Smooth muscle cell (in vitro differentiated cells): Measurements from ENCODE around the gene GRB10. TPM values are rescaled to one million over a fixed set of nuclear protein-coding genes. Genes with fewer than 3 reads are reported as not detected.
A peak's percentile ranks its signal among the peaks of the same experiment; 100 is the strongest.

ENCODE experiments used
- DNase-seq: peaks from one replicate; lab custom pipeline; 2025; ENCODE audit not compliant: unreplicated experiment; lab: John Stamatoyannopoulos, UW
- H2AFZ ChIP-seq: fragments of 200-600 bp; sonication (generic); 2 replicates; pipeline ENCODE4 v1.6.0; 2016; ENCODE audit warnings: antibody characterized with exemption, low read depth, mild to moderate bottlenecking
- H3F3A ChIP-seq: fragments of 200-600 bp; sonication (generic); 2 replicates; pipeline ENCODE4 v1.6.0; 2017; ENCODE audit warnings: antibody characterized with exemption, low read depth
- H3K27ac ChIP-seq: fragments of 200-600 bp; sonication (generic); 2 replicates; pipeline ENCODE4 v1.5.1; 2016; ENCODE audit warnings: low read depth, mild to moderate bottlenecking
- H3K27me3 ChIP-seq: fragments of 200-600 bp; sonication (generic); 2 replicates; pipeline ENCODE4 v1.6.1; 2016; ENCODE audit warnings: low read depth, mild to moderate bottlenecking
- H3K36me3 ChIP-seq: fragments of 200-600 bp; sonication (generic); 2 replicates; pipeline ENCODE4 v1.5.1; 2016; ENCODE audit warnings: low read depth
- H3K4me1 ChIP-seq: fragments of 200-600 bp; sonication (generic); 2 replicates; pipeline ENCODE4 v1.5.1; 2016; ENCODE audit warnings: low read depth
- H3K4me2 ChIP-seq: fragments of 200-600 bp; sonication (generic); 2 replicates; pipeline ENCODE4 v1.6.0; 2016; ENCODE audit warnings: mild to moderate bottlenecking
- H3K4me3 ChIP-seq: fragments of 200-600 bp; sonication (generic); 2 replicates; pipeline ENCODE4 v1.5.1; 2016; ENCODE audit warnings: mild to moderate bottlenecking
- H3K79me2 ChIP-seq: fragments of 200-600 bp; sonication (generic); 2 replicates; pipeline ENCODE4 v1.6.0; 2016; ENCODE audit warnings: low read depth, mild to moderate bottlenecking
- H3K9ac ChIP-seq: fragments of 200-600 bp; sonication (generic); 2 replicates; pipeline ENCODE4 v1.6.0; 2016; ENCODE audit warnings: low read depth
- H3K9me3 ChIP-seq: fragments of 200-600 bp; sonication (generic); replicated peaks from 2 replicates; pipeline ENCODE4 v1.5.1; 2016; ENCODE audit warnings: low read depth
- H4K20me1 ChIP-seq: fragments of 200-600 bp; sonication (generic); 2 replicates; pipeline ENCODE4 v1.6.0; 2016; ENCODE audit warnings: low read depth
- CTCF ChIP-seq: fragments of 200-600 bp; sonication (generic); IDR thresholded peaks from 2 replicates; pipeline ENCODE4 v1.5.1; 2017; ENCODE audit warnings: borderline replicate concordance, mild to moderate bottlenecking, antibody characterized with exemption; ENCODE audit not compliant: insufficient read depth, poor library complexity, severe bottlenecking
- WGBS: methylation state at CpG from one replicate; pipeline ENCODE4 v1.1.7; 2016; ENCODE audit warnings: low lambda C conversion rate; 5-methylcytosine and 5-hydroxymethylcytosine counted together
- polyA plus RNA-seq: library from polyadenylated mRNA; unstranded; fragments of >200 nt; fragmentation: Nextera tagmentation; extraction: Ambion mirVana; gene quantifications from 2 replicates; pipeline ENCODE4 v1.2.1, GENCODE V29; 2016
- total RNA-seq: library from RNA; depleted of rRNA; stranded (reverse); fragments of >200 nt; gene quantifications from 2 replicates; pipeline ENCODE4 v1.2.3, GENCODE V29; 2014

The GRB10 gene
- total and polyA plus RNA-seq, 2 experiments from 2014 or later, result 18.0 to 20.1 TPM

- Histone ChIP-seq H3K9ac (no peak overlapping the region), H3F3A (peaks cover 4% of the 10 kb centered on the region), H3K79me2 (no peaks in the 10 kb centered on the region), H3K4me3 (no peak overlapping the region), H3K4me2 (no peak overlapping the region), H3K9me3 (no peaks in the 10 kb centered on the region), H2AFZ (no peak overlapping the region), H3K4me1 (no peaks in the 10 kb centered on the region), H4K20me1 (peaks cover 32% of the 10 kb centered on the region), H3K36me3 (no peaks in the 10 kb centered on the region), H3K27me3 (no peaks in the 10 kb centered on the region), H3K27ac (no peak overlapping the region)
- WGBS, result 94% methylated on average over 16 of the region's 16 CpGs
- no peak for DNase-seq
- TF ChIP-seq CTCF, result no peak
Measured at GRCh38 chr7:50656141-50656895, 126.4 kb downstream of the GRB10 start.

GRCh38 chr7:50655490-50655889, 127.2 kb downstream of the GRB10 start:
- H3F3A ChIP-seq, result peaks cover 4% of the 10 kb centered on the region
- peaks cover 32% of the 10 kb centered on the region for H4K20me1 ChIP-seq
- H3K27ac ChIP-seq, result no peak overlapping the region
- 96% methylated on average over 3 of the region's 3 CpGs for WGBS
- no peak overlapping the region for H3K4me3 ChIP-seq
- H3K27me3 ChIP-seq, result no peaks in the 10 kb centered on the region
- no peaks in the 10 kb centered on the region for H3K36me3 ChIP-seq
- TF ChIP-seq CTCF, result no peak
- no peaks in the 10 kb centered on the region for H3K9me3 ChIP-seq
- no peak for DNase-seq
- no peak overlapping the region for H3K4me2 ChIP-seq
- no peak overlapping the region for H3K9ac ChIP-seq
- no peaks in the 10 kb centered on the region for H3K79me2 ChIP-seq
- no peaks in the 10 kb centered on the region for H3K4me1 ChIP-seq
- H2AFZ ChIP-seq, result no peak overlapping the region

GRCh38 chr7:50655020-50655419, 127.7 kb downstream of the GRB10 start:
- no peak overlapping the region for H3K4me2 ChIP-seq
- DNase-seq, result no peak
- peaks cover 32% of the 10 kb centered on the region for H4K20me1 ChIP-seq
- H3K9ac ChIP-seq, result no peak overlapping the region
- no peaks in the 10 kb centered on the region for H3K9me3 ChIP-seq
- no peaks in the 10 kb centered on the region for H3K4me1 ChIP-seq
- no peak overlapping the region for H3K4me3 ChIP-seq
- no peak overlapping the region for H3K27ac ChIP-seq
- no peak for TF ChIP-seq CTCF
- 91% methylated on average over 4 of the region's 4 CpGs for WGBS
- H2AFZ ChIP-seq, result no peak overlapping the region
- H3F3A ChIP-seq, result peaks cover 4% of the 10 kb centered on the region
- no peaks in the 10 kb centered on the region for H3K79me2 ChIP-seq
- H3K27me3 ChIP-seq, result no peaks in the 10 kb centered on the region
- no peaks in the 10 kb centered on the region for H3K36me3 ChIP-seq

- Histone ChIP-seq H2AFZ (no peak overlapping the region), H3K4me1 (no peaks in the 10 kb centered on the region), H3K9ac (no peak overlapping the region), H3K9me3 (no peaks in the 10 kb centered on the region), H3K27me3 (no peaks in the 10 kb centered on the region), H3K27ac (peak overlapping the region; percentile 11), H3K79me2 (no peaks in the 10 kb centered on the region), H3K4me3 (no peak overlapping the region), H3K4me2 (no peak overlapping the region), H4K20me1 (peaks cover 32% of the 10 kb centered on the region), H3K36me3 (no peaks in the 10 kb centered on the region), H3F3A (peaks cover 4% of the 10 kb centered on the region)
- no peak for DNase-seq
- WGBS, result 78% methylated on average over 10 of the region's 10 CpGs
- TF ChIP-seq CTCF, result no peak
Measured at GRCh38 chr7:50653981-50654425, 128.7 kb downstream of the GRB10 start.
